ENCODE measurements around the gene ACBD4. TPM values are rescaled to one million over a fixed set of nuclear protein-coding genes. Genes with fewer than 3 reads are reported as not detected.

Gene ACBD4
- total and polyA plus RNA-seq, 11 donors: 3.3 to 9.8 (median 6.3) TPM

DNA sequence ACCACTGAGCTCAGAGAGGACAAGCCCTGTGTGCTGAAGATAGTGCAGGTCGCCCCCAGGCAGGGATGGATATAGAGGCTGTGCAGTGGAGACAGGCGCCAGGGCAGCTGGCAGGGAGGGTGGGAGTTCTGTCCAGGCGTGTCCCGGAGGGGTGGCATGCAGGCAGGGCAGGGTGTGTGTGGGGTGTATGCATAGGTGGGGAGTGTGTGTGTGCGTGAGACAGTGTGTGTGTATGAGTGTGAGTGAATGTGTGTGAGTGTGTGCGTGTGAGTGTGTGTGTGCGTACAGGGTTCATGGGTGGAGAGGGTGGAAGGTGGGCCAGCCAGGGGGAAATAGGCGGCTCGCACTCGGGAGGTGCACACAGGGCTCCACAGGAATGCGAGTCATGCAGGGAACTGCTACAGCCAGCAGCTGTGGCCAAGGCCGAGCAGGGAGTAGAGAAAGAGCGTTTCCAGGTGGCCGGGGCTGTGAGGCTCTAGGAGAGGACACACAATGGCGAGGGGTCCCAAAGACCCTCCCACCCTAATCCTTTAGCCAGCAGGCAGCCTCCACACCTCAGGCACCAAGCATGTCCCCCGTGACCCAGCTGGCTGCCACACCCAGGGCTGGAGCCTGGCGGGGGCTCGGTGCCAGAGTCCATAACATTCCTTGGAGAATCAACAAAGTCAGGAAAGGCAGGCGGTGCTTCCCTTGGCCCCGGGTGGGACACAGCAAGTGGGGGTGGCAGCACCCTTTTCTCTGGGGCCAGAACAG lies 7.8 kb upstream of the ACBD4 start:
- Histone ChIP-seq H3K9me3 (no peaks in the 10 kb centered on the region), H3K4me1 (peaks cover 14 to 81% (median 67%) of the 10 kb centered on the region in 12 donors), H3K36me3 (no peaks in the 10 kb centered on the region), H3K4me3 (peak overlapping the region in 2 of 12 donors; percentile 4 to 5), H3K27me3 (no peaks in the 10 kb centered on the region), H3K27ac (peak overlapping the region; percentile 74 to 99 (median 84))
- ATAC-seq: peak in 3 of 4 donors; percentile 4 to 38 (median 8)
- intact Hi-C loops (cut with DNase I): loop anchor here in 3 of 10 donors (2.0 to 10.0 kb wide), 2 partner anchors 35 to 353 kb away; no protein-coding TSS in a partner anchor
- DNase-seq: peak; percentile 64 to 84 (median 78)
- TF ChIP-seq, protein P1, sequence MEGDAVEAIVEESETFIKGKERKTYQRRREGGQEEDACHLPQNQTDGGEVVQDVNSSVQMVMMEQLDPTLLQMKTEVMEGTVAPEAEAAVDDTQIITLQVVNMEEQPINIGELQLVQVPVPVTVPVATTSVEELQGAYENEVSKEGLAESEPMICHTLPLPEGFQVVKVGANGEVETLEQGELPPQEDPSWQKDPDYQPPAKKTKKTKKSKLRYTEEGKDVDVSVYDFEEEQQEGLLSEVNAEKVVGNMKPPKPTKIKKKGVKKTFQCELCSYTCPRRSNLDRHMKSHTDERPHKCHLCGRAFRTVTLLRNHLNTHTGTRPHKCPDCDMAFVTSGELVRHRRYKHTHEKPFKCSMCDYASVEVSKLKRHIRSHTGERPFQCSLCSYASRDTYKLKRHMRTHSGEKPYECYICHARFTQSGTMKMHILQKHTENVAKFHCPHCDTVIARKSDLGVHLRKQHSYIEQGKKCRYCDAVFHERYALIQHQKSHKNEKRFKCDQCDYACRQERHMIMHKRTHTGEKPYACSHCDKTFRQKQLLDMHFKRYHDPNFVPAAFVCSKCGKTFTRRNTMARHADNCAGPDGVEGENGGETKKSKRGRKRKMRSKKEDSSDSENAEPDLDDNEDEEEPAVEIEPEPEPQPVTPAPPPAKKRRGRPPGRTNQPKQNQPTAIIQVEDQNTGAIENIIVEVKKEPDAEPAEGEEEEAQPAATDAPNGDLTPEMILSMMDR (IDR thresholded peaks at IDR 0.05): no peak
- peak in 1 of 2 donors; percentile 17 for TF ChIP-seq POLR2A (IDR thresholded peaks at IDR 0.05)
- 23 to 28% (median 26%) methylated on average over 18 to 20 of the region's 20 CpGs for WGBS, 4 donors

DNA sequence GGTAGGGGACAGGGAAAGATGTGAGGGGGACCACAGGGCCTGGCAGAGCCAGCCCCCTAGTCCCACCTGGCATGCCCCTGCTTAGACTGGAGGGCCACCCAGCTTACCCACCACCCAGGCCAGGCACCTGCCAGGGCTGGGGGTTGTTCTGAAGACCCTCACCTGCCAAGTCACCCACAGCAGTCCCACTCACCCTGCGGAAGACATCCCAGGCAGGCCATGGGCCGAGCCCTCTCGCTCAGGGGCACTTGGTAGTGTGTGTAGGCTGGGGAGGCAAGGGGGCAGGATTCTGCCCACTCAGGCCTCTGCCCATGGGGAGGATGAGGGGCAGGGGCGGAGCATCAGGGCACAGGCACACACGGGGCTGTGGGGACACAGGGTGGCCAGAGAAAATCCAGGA lies 7.2 kb upstream of the ACBD4 start:
- Histone ChIP-seq H3K27me3 (no peaks in the 10 kb centered on the region), H3K4me1 (peaks cover 14 to 80% (median 65%) of the 10 kb centered on the region in 12 donors), H3K9me3 (no peaks in the 10 kb centered on the region), H3K4me3 (peak overlapping the region in 2 of 12 donors; percentile 4 to 5), H3K36me3 (no peaks in the 10 kb centered on the region), H3K27ac (peak overlapping the region; percentile 74 to 99 (median 84))
- TF ChIP-seq POLR2A (IDR thresholded peaks at IDR 0.05): peak in 1 of 2 donors; percentile 5
- TF ChIP-seq, protein P1 (IDR thresholded peaks at IDR 0.05): no peak
- intact Hi-C loops (cut with DNase I): loop anchor here in 3 of 10 donors (2.0 to 10.0 kb wide), 2 partner anchors 36 to 354 kb away; no protein-coding TSS in a partner anchor
- ATAC-seq (no peak), DNase-seq (peak in 1 of 5 donors; percentile 27)
- WGBS, 4 donors: 76 to 83% (median 78%) methylated on average over 5 of the region's 5 CpGs

DNA sequence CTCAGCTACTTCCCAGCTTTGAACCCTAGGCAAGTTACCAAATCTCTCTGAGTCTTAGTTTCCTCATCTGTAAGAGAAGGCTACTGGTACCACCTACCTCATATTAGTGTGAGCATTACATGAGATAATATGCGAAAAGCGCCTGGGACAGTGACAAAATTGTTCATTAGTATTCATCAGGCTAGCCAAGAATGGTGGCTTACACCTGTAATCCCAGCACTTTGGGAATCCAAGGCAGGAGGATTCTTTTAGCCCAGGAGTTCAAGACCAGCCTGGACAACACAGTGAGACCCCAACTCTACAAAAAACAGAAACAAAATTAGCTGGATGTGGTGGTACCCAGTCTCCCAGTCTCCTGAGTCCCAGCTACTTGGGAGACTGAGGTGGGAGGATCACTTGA lies 6.5 kb upstream of the ACBD4 start:
- H3K27ac ChIP-seq: peak overlapping the region in 11 of 12 donors; percentile 77 to 99 (median 85)
- no peaks in the 10 kb centered on the region for H3K36me3 ChIP-seq
- no peaks in the 10 kb centered on the region for H3K27me3 ChIP-seq
- H3K9me3 ChIP-seq: no peaks in the 10 kb centered on the region
- WGBS, 4 donors: 96 to 100% (median 97%) methylated on average over 2 of the region's 2 CpGs
- ATAC-seq: no peak
- H3K4me1 ChIP-seq: peaks cover 14 to 74% (median 58%) of the 10 kb centered on the region in 12 donors
- intact Hi-C loops (cut with DNase I): loop anchor here in 3 of 10 donors (2.0 to 10.0 kb wide), 2 partner anchors 36 to 354 kb away; no protein-coding TSS in a partner anchor
- H3K4me3 ChIP-seq: no peak overlapping the region
- no peak for TF ChIP-seq POLR2A (IDR thresholded peaks at IDR 0.05)
- TF ChIP-seq, protein P1 (IDR thresholded peaks at IDR 0.05): no peak
- no peak for DNase-seq

DNA sequence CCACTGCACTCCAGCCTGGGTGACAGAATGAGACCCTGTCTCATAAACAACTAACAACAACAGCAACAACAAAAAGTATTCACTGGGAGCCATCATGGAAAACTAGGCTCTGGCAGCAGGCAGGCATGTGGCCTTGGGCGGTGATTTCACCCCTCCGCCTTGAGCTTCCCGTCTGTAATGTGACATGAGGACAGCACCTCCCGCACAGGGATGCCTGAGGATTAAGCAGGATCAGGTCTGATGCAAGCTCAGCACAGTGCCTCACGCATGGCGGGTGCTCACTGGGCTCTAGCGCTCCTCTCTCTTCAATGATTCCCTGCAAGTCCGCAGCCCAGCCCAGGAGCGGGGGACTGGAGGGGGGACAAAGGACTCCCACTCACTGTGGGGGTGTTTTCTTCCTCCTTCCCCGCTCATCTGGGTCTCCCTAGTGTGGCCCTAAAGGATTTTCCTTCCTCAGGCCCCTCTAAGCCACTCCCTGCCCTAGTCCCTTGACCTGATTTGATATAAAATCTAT lies 6.0 kb upstream of the ACBD4 start:
- intact Hi-C loops (cut with DNase I): loop anchor here in 3 of 10 donors (2.0 to 10.0 kb wide), 2 partner anchors 37 to 355 kb away; no protein-coding TSS in a partner anchor
- peak overlapping the region in 11 of 12 donors; percentile 77 to 99 (median 85) for H3K27ac ChIP-seq
- H3K9me3 ChIP-seq: no peaks in the 10 kb centered on the region
- WGBS, 4 donors: 46 to 54% (median 49%) methylated on average over 10 of the region's 10 CpGs
- H3K4me3 ChIP-seq: peak overlapping the region in 1 of 12 donors; percentile 7
- TF ChIP-seq, protein P1 (IDR thresholded peaks at IDR 0.05): no peak
- TF ChIP-seq POLR2A (IDR thresholded peaks at IDR 0.05): no peak
- no peaks in the 10 kb centered on the region for H3K27me3 ChIP-seq
- no peaks in the 10 kb centered on the region for H3K36me3 ChIP-seq
- ATAC-seq (peak in 2 of 4 donors; percentile 19 to 21), DNase-seq (peak; percentile 39 to 76 (median 62))
- H3K4me1 ChIP-seq: peaks cover 10 to 69% (median 54%) of the 10 kb centered on the region in 12 donors
